Neural cell (in vitro differentiated cells): ENCODE data around the gene CTNNA1.

ENCODE experiments used
- CTCF ChIP-seq: fragments of 450-650 bp; IDR thresholded peaks from 2 replicates; pipeline ENCODE4 v1.5.1; 2014; ENCODE audit warnings: antibody characterized with exemption, mild to moderate bottlenecking, moderate library complexity; ENCODE audit not compliant: poor library complexity, severe bottlenecking
- EZH2 ChIP-seq: fragments of 200-600, 300-800 bp; shearing (Covaris generic), sonication (generic); IDR thresholded peaks from 2 replicates; pipeline ENCODE4 v1.6.1; 2014; ENCODE audit warnings: antibody characterized with exemption, low read length, borderline replicate concordance, mild to moderate bottlenecking; ENCODE audit not compliant: insufficient read depth, poor library complexity, severe bottlenecking
- SMC3 ChIP-seq: fragments of 450-650 bp; conservative IDR thresholded peaks from 2 replicates; pipeline ENCODE4 v1.6.1; 2014; ENCODE audit warnings: antibody characterized with exemption, mild to moderate bottlenecking, moderate library complexity; ENCODE audit not compliant: poor library complexity

GRCh38 chr5:138803935-138804334 lies 50.7 kb downstream of the CTNNA1 start:
- TF ChIP-seq EZH2 (no peak), CTCF (no peak), SMC3 (no peak)
